Measurements from ENCODE around the gene FAM241A.
"Not testable (repeated sequence)": the region's sequence is repeated elsewhere in the genome, so short reads cannot be mapped to it uniquely, and the experiment has no call there.

Gene FAM241A

DNA sequence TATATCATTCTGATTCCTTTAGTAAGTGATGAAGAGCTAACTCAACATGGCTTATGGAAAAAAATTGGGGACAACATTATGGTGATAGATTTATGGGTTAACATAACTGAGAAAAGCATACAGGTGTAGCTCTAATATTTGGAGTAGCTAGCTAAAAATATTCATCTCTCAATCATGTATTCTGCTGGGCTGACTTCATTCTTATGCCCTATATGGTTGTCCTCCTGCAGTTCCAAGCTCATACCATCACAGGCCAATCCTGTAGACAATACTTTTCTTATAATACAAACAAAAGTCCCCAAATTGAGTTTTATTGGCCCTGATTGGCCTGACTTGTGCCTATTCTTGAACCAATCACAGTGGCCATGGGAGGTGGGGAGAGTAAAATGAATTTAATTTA, 6.7 kb upstream of the FAM241A start:
- no peak for DNase-seq (ENCODE audit: low spot score)

GRCh38 chr4:112140536-112140935, 4.7 kb upstream of the FAM241A start:
- DNase-seq (ENCODE audit: low spot score) = peak; percentile 36

GRCh38 chr4:112141366-112142138, 3.7 kb upstream of the FAM241A start:
- no peak for DNase-seq (ENCODE audit: low spot score)

- DNase-seq (ENCODE audit: low spot score) = no peak
Observed at GRCh38 chr4:112142182-112142581, 3.1 kb upstream of the FAM241A start.

- DNase-seq (ENCODE audit: low spot score) = no peak
Observed at GRCh38 chr4:112143781-112144180, 1.5 kb upstream of the FAM241A start.

DNA sequence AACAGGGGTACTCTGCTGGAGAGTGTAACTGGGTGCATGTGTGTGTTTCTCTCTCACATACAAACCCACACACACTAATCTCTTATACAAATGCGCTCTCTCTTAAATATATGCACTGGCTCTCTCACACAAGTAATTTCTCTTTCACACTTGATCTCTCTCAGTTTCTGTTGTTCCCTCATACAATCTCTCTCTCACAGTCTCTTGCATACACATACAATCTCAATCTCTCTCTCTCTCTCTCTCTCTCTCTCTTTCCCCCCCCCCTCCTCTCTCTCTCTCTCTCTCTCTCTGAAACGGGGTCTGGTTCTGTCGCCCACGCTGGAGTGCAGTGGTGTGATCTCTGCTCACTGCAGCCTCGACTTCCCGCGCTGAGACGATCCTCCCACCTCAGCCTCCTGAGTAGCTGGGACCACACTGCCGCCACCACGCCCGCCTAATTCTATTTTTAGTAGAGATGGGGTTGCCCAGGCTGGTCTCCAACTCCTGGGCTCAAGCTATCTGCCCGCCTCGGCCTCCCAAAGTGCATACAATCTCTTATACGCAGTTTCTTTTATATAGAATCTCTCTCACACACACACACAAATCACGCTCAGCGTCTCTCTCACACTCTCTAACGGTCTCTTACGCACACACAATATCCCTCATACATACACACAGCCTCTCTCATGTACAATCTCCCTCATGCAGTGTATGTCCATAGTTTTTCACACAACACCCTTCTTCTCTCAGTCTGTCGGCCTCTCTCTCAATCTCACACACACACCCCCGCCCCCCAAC, 518 bp upstream of the FAM241A start:
- no peak for DNase-seq (ENCODE audit: low spot score)

GRCh38 chr4:112145790-112146501, 692 bp downstream of the FAM241A start:
- peak; percentile 57 for DNase-seq (ENCODE audit: low spot score)

GRCh38 chr4:112146502-112146813, 1.2 kb downstream of the FAM241A start:
- DNase-seq (ENCODE audit: low spot score) = no peak

DNA sequence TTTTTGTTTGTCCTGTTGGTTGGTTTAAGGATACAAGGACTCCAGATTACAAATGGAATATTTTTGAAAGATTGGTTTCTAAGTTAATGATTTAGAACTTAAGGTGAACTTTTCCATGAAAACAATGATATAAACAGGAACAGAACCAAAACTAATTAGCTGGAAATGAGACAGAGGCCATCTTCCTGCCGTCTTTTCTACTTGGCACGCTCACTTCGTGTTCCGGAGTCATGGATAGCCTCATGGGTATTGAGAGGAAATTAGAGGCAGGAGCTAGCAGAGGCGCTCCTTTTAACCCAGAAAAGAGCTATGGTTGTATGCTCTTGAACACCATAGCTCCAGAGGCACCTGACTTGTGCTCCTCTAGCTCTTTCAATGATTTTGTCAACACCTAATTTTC, 2.4 kb downstream of the FAM241A start:
- peak; percentile 24 for DNase-seq (ENCODE audit: low spot score)

GRCh38 chr4:112150920-112151319, 5.7 kb downstream of the FAM241A start:
- DNase-seq (ENCODE audit: low spot score) = no peak

- DNase-seq (ENCODE audit: low spot score) = no peak
Observed at GRCh38 chr4:112152521-112152920, 7.3 kb downstream of the FAM241A start.

- no peak for DNase-seq (ENCODE audit: low spot score)
Observed at GRCh38 chr4:112153211-112153791, 8.0 kb downstream of the FAM241A start.

DNA sequence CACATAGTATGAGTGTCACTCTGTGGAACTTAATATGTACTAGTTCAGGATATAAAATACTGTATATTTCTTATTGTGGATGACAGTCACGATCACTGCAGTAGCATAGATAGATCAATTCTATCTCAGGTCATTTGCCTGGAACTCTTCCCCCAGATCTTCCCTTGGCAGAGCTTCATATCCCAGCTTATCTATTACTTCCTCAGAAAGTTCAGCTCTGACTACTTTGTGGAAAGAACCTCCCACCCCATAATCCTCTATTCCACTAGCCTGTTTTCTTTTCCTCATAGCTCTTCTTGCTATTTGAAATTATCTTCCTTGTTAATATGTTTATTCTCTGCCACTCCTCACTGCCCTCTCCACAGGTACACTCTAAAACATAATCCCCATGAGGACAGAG, 10.9 kb downstream of the FAM241A start:
- DNase-seq (ENCODE audit: low spot score) = no peak

DNA sequence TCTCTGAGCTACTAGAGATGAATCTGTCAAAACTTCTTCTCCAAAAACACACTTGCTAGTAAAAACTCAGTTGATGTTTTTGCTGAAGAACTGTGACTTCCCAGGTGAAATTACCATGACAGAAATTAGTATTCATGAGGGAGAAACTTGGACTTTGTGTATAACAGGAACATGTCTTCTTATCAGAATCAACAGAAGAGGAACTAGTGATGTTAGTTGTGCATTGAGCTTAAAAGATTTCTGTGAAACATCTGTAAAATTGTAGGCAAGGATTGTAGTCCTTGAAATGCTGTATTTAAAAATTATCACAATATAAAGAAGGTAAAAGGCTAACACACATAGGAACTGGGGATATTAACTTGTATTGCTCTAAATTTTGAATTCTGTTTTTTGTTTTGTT, 11.3 kb downstream of the FAM241A start:
- no peak for DNase-seq (ENCODE audit: low spot score)

- DNase-seq (ENCODE audit: low spot score) = not testable (repeated sequence)
Observed at GRCh38 chr4:112163706-112164105, 18.5 kb downstream of the FAM241A start.

GRCh38 chr4:112167794-112168193, 22.5 kb downstream of the FAM241A start:
- no peak for DNase-seq (ENCODE audit: low spot score)

- DNase-seq (ENCODE audit: low spot score) = no peak
Observed at GRCh38 chr4:112168719-112169500, 23.7 kb downstream of the FAM241A start.

GRCh38 chr4:112170451-112170993, 25.3 kb downstream of the FAM241A start:
- peak; percentile 66 for DNase-seq (ENCODE audit: low spot score)

GRCh38 chr4:112171051-112171763, 26.0 kb downstream of the FAM241A start:
- not testable (repeated sequence) for DNase-seq (ENCODE audit: low spot score)

DNA sequence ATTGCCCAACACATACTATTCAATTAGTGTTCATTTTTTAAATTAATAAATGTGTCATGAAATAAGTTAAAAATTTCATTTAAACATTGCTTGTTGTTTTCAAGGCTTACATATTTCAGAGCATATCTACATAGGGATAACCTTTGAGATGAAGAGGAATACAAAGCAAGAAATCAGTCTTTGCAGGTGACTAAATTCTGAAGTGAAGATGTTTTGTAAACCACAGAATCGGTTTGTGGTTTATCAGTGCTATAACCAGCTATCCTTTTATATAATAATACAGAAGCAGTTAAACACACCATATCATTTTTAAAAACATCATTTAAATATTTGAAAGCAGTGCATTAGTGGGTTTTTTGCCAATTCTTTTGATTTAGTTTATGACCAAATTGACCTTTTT, 26.9 kb downstream of the FAM241A start:
- no peak for DNase-seq (ENCODE audit: low spot score)
